ENCODE data around the gene NAA11.

Gene NAA11

DNA sequence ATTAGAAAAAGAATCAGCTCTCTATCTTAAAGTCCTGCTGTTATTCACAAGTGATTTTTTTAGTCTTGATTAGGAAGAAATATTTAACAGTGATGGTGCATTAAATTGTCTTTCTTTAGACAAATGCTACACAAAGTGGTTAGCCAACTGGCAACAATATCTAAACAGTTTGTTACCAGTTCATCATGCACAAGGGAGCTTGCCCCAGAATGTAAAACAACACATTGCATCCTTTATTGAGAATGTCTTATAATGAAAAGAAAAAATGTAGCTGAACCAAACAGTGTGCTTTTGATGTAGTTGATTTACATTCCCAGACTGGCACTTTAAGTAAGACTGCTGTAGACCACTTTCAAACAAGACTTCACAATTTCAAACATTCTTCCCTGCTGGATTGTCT is 34.1 kb upstream of the NAA11 start:
- no peak for DNase-seq
- TF ChIP-seq, protein P1, sequence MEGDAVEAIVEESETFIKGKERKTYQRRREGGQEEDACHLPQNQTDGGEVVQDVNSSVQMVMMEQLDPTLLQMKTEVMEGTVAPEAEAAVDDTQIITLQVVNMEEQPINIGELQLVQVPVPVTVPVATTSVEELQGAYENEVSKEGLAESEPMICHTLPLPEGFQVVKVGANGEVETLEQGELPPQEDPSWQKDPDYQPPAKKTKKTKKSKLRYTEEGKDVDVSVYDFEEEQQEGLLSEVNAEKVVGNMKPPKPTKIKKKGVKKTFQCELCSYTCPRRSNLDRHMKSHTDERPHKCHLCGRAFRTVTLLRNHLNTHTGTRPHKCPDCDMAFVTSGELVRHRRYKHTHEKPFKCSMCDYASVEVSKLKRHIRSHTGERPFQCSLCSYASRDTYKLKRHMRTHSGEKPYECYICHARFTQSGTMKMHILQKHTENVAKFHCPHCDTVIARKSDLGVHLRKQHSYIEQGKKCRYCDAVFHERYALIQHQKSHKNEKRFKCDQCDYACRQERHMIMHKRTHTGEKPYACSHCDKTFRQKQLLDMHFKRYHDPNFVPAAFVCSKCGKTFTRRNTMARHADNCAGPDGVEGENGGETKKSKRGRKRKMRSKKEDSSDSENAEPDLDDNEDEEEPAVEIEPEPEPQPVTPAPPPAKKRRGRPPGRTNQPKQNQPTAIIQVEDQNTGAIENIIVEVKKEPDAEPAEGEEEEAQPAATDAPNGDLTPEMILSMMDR (IDR thresholded peaks at IDR 0.05; ENCODE audit: low read depth, low read length, missing control alignments): no peak
- Histone ChIP-seq H3K27me3 (replicated peaks) (no peaks in the 10 kb centered on the region), H3K27ac (no peak overlapping the region), H3K36me3 (replicated peaks) (no peaks in the 10 kb centered on the region), H3K4me3 (ENCODE audit: low read depth, low read length) (no peak overlapping the region)
- in situ Hi-C loops (cut with HindIII; ENCODE audit: low pct_ligation_motif_present, low sequenced_read_pairs): no loop called here

DNA sequence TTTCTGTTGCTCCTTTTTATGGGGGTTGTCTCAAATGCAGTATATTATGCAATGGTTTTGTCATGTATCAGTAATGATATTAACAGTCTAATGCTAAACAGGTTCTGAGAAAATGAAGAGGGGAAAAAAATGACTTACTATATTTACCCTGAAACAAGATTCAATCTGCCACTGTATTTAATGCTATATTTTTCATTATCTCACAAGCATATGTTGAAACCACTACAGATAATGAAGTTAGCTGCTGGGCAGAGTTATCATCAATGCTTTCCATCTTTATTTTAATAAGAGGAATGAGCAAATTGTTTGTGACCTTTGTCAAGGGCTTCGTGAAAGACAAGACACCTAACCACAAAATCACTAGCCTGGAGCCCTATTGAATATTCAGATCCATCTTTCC is 32.6 kb upstream of the NAA11 start:
- TF ChIP-seq, protein P1 (IDR thresholded peaks at IDR 0.05; ENCODE audit: low read depth, low read length, missing control alignments): no peak
- no peak overlapping the region for H3K27ac ChIP-seq
- no peaks in the 10 kb centered on the region for H3K27me3 ChIP-seq (replicated peaks)
- no peak overlapping the region for H3K4me3 ChIP-seq (ENCODE audit: low read depth, low read length)
- DNase-seq: no peak
- in situ Hi-C loops (cut with HindIII; ENCODE audit: low pct_ligation_motif_present, low sequenced_read_pairs): no loop called here
- H3K36me3 ChIP-seq (replicated peaks): no peaks in the 10 kb centered on the region

DNA sequence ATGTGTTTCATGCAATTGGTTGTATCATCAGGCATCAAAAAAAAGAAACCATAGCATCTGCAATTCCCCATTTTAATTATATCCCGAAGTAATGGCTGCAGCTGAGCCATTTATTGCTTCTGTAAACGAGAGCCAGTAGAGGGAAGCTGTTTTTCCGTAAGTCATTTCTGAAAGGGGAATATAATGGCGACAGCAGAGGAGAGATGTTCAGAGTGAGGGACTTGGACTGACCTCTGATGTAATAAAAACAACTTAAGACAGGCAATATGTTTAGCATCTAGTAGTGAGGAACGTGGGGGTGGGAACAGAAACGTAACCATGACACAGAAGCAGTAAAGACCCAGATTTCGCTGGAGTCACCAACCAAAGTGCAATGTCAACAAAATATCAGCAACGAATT is 31.5 kb upstream of the NAA11 start:
- H3K36me3 ChIP-seq (replicated peaks): no peaks in the 10 kb centered on the region
- no peak overlapping the region for H3K27ac ChIP-seq
- DNase-seq: no peak
- H3K4me3 ChIP-seq (ENCODE audit: low read depth, low read length): no peak overlapping the region
- in situ Hi-C loops (cut with HindIII; ENCODE audit: low pct_ligation_motif_present, low sequenced_read_pairs): no loop called here
- no peaks in the 10 kb centered on the region for H3K27me3 ChIP-seq (replicated peaks)
- TF ChIP-seq, protein P1 (IDR thresholded peaks at IDR 0.05; ENCODE audit: low read depth, low read length, missing control alignments): no peak

DNA sequence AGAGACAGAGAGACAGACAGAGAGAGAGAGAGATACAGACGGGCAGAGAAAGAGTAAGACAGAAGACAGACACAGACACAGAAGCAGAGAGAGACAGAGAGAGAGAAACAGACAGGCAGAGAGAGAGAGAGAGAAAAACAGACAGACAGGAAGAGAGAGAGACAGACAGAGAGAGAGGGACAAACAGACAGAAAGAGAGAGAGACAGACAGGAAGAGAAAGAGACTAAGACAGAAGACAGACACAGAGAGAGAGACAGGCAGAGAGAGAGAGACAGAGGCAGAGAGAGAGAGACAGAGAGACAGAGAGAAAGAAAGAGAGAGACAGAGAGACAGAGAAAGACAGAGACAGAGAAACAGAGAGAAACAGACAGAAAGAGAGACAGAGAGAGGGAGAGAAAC is 27.2 kb upstream of the NAA11 start:
- Histone ChIP-seq H3K36me3 (replicated peaks) (no peaks in the 10 kb centered on the region), H3K27ac (no peak overlapping the region), H3K27me3 (replicated peaks) (no peaks in the 10 kb centered on the region), H3K4me3 (ENCODE audit: low read depth, low read length) (no peak overlapping the region)
- TF ChIP-seq, protein P1 (IDR thresholded peaks at IDR 0.05; ENCODE audit: low read depth, low read length, missing control alignments): no peak
- DNase-seq: no peak
- in situ Hi-C loops (cut with HindIII; ENCODE audit: low pct_ligation_motif_present, low sequenced_read_pairs): no loop called here

DNA sequence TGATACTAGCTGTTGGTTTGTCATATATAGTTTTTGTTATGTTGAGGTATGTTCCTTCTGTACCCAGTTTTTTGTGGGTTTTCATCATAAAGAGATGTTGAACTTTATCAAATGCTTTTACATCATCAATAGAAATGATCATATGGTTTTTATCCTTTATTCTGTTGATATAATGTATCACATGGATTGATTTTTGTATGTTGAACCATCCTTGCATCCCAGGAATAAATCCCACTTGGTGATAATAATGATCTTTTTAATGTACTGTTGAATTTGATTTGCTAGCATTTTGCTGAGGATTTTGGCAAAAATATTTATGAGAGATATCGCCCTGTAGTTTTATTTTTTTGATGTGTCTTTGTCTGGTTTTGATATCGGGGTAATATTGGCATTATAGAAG is 22.5 kb upstream of the NAA11 start:
- H3K4me3 ChIP-seq (ENCODE audit: low read depth, low read length): no peak overlapping the region
- in situ Hi-C loops (cut with HindIII; ENCODE audit: low pct_ligation_motif_present, low sequenced_read_pairs): no loop called here
- TF ChIP-seq, protein P1 (IDR thresholded peaks at IDR 0.05; ENCODE audit: low read depth, low read length, missing control alignments): no peak
- H3K27me3 ChIP-seq (replicated peaks): no peaks in the 10 kb centered on the region
- no peaks in the 10 kb centered on the region for H3K36me3 ChIP-seq (replicated peaks)
- H3K27ac ChIP-seq: no peak overlapping the region
- no peak for DNase-seq

DNA sequence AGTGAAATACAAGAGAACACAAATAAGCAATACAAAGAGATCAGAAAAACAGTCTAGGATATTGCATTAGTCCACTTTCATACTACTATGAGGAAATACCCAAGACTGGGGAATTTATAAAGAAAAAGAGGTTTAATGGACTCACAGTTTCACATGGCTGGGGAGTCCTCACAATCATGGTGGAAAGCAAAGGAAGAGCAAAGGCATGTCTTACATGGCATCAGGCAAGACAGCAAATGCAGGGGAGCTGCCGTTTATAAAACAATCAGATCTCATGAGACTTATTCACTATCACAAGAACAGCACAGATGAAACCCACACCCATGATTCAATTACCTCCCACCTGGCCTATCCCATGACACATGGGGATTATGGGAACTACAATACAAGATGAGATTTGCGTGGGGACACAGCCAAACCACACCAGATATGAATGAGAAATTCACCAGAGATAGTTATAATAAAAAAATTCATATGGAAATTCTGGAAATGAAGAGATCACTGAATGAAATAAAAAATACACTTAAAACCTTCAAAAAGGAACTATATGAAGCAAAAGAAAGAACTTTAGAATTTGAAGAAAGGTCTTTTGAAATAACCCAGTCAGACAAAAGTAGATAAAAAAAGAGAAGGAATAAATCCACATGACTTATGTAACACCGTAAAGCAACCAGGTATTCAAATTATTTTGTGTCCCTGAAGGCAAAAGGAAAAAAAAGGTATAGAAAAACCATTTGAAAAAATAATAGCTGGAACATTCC is 16.2 kb upstream of the NAA11 start:
- no peaks in the 10 kb centered on the region for H3K27me3 ChIP-seq (replicated peaks)
- H3K4me3 ChIP-seq (ENCODE audit: low read depth, low read length): no peak overlapping the region
- DNase-seq: no peak
- TF ChIP-seq, protein P1 (IDR thresholded peaks at IDR 0.05; ENCODE audit: low read depth, low read length, missing control alignments): no peak
- H3K27ac ChIP-seq: no peak overlapping the region
- in situ Hi-C loops (cut with HindIII; ENCODE audit: low pct_ligation_motif_present, low sequenced_read_pairs): no loop called here
- no peaks in the 10 kb centered on the region for H3K36me3 ChIP-seq (replicated peaks)

Data from brain microvascular endothelial cell (primary cell).